HG03135 (cell line): ENCODE results near the gene ZNF768.

Experiments
- ATAC-seq: cut with Tn5 transposase; IDR thresholded peaks from one replicate; pipeline ENCODE4 v1.9.1; 2021; ENCODE audit warnings: mild to moderate bottlenecking, moderate library complexity; ENCODE audit not compliant: unreplicated experiment

ZNF768 gene

GRCh38 chr16:30474684-30475083 is 51.7 kb downstream of the ZNF768 start:
- ATAC-seq = no peak

DNA sequence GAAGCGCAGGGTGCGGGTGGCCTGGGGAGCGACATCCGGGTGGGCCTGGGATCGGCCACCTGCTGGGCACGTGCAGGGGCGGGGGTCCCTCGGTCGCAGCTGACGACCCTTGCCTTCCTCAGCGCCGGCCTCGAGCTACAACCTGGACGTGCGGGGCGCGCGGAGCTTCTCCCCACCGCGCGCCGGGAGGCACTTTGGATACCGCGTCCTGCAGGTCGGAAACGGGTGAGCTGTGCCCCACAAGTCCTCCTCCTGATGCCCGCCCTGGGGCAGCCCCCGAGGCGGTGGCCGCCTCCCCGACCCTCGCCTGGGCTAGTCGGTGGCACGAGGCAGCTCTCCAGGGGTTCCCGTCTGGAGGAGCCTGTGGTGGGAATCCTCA is 52.3 kb downstream of the ZNF768 start:
- ATAC-seq = no peak
